CD4-positive, alpha-beta T cell treated with Interleukin-6 at 100 ng/mL for 8 hours (primary cell): ENCODE data around the gene FNDC3A.
"Not testable (repeated sequence)": the region's sequence is repeated elsewhere in the genome, so short reads cannot be mapped to it uniquely, and the experiment has no call there.

Experiments used
- DNase-seq: peaks from one replicate; pipeline ENCODE4 v3.0.0-alpha.2; 2020; ENCODE audit warnings: mixed read lengths, low spot score

FNDC3A gene

DNA sequence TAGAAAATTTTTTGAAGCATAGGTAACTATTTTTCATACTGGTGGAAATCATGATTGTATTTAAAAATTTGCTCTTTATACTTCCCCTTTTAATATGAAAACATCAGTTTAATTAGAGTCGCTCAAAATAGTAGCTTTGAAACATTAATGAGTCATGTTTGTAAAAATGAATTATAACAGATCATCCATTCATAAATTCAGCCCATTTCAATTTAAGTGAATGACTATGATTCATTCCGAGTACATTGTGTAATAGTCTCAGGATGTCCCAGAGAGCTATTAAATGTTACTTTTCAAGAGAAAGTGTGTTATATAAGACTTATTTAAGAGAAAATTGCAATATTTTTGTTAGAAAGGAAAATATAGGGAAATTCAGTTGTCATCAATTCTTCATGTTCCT is 111.0 kb downstream of the FNDC3A start:
- DNase-seq = no peak

DNA sequence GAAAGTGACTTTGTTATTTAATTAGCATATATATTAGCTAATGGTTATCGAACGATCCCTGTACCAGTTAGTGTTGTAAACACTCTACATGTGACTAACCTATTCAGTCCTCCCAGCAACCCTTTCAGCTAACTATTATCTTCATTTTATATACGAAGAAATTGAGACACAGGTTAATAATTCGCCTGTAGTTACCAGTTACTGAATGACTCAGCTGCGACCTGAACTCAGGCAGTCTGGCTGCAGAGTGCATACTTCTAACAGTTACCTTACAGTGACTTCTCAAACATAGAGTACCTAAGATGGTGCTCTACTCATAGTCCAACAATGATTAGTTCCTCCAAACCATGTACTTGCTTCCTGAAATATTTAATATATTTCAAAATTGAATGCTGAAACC is 117.7 kb downstream of the FNDC3A start:
- DNase-seq = no peak

DNA sequence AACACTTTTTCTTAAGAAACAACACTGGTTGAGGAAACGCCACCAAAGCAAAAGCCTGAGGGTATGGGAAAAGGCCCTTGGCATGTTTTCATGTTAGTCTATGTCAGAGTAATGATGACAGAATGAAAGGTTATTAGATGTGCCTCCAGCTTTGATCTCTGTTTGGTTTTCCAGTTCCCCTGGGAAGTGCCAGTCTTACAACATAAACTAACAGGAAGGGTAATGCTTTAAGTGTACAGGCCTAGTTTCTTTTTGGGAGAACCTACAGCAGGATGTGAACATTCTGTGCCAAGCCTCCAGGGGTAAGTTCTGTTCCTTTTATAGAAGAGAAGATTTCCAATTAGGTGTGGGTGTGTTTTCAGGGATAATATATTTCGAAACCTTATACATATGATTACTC is 121.7 kb downstream of the FNDC3A start:
- no peak for DNase-seq

DNA sequence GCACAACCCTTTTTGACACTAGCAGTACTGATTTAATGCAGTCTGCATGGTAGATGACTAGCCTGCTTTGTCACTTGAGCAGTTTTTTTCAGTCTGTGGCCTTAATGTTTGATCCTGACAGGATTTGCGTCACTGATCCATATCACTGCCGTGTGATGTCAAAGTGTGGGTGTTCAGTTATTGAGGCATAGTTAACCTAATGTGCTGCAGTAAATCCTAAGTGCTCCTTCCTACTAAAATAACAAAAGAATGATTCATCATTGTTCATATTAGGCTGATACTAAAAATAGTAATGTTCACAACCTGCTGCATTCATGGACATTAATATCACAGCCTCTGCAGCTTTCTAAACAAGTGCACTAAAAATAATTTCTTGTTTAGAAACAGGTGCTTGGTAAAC is 122.5 kb downstream of the FNDC3A start:
- no peak for DNase-seq

DNA sequence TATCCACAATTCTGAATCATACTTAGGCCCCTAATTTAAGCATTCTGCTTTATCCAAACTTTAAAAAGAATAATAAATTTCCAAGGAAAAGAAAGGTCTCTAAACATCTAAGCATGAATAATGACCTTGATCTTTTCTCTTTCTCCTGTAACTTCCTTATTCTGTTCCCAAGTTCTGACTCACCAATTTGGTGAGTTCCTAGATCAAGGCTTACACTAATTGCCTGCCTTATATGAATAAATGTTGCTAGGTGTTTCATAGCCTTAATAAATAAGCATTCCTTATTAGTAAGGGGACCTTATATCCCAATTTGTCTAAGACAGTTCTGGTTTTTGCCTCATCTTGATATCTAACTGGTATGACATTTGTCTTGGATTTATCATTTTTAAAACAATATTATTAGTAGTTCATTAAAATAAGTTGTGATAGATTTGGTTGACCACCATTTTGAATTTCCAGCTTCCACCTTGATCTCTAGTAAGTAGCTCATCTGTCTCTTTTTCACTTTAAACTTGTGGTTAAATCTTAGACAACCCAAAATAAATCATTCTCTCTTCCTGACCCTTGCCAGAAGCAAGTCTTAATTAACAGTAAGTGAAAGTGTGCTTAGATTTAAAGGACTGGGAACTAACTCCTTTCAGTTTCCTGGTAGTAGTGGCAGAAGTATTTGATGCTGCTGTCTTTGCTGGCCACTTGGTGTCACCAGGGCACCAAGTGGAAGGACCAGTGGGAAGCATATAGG is 123.2 kb downstream of the FNDC3A start:
- DNase-seq = no peak

DNA sequence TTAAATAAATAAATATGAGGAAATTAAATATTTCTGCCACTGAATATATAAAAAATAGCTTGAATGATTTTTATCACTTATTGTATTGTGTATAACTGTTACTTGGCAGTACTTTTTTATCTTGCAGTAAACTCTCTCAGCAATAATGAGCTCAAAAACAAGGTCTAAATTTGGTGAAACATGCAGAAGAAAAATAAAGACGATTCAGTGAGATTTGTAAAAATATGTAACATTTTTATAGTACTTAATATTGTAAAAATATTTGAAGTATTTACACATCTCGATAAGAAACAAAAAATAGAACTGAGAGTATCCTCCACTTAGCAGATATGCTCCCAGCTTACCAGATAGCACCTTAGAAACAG is 123.8 kb downstream of the FNDC3A start:
- DNase-seq = no peak

DNA sequence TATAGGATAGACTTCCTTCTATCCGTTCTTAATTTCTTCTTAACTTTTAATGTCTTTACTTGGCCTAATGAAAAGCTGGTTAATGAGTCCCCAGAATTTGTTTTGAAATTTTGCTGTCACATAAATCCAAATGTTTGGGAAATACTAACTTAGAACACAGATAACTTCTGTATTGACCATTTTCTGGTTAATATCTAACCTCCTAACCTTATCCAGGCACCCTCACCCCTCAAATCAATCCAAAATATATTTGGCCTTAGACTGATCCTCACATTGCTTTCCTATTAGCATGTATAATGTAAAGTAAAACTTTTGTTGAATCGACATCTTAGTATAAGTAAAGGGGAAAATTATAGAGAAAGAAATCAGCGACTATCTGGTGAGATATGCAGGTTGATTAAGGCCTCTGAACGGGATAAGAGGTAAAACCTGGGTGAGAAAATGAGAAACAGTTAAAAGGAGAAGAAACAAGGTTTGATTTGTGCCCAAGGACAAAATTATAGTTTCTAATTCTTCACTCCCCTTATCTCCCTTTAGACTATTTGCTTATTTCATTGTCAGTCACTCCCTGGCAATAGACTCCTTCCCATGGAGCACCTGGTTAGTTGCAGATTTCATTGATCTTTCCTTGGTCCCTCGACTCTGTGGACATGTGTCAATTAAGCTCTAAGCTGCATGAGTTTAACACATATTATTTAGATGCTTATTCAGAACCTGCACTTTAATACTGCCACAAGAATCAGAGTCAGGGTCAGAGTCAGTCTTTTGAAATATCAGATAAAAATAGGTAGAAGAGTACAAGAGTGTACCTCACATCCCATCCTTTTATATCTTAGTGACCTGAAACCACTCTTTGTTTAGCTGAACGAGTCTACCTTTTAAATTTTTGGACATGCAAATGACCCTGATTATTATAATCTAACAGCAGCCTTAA is 125.2 kb downstream of the FNDC3A start:
- DNase-seq = no peak

DNA sequence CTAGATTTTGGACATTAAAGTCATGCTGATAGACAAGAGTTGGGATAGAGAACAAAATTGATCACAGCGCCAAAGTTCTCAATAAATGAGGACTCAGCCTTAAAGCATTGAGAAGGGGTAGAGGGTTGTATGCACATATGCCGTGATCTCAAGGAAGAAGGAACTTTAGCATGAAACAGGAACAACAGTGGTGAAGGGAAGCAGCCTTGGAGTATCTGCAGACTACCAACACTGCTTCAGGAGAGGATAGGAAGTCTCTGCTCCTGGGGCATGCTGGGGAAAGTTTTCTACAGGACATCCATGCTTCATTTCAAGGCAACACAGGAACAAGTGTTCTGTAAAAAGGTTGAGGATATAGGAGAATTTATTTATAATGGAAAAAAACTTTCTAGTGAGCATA is 132.5 kb downstream of the FNDC3A start:
- no peak for DNase-seq

DNA sequence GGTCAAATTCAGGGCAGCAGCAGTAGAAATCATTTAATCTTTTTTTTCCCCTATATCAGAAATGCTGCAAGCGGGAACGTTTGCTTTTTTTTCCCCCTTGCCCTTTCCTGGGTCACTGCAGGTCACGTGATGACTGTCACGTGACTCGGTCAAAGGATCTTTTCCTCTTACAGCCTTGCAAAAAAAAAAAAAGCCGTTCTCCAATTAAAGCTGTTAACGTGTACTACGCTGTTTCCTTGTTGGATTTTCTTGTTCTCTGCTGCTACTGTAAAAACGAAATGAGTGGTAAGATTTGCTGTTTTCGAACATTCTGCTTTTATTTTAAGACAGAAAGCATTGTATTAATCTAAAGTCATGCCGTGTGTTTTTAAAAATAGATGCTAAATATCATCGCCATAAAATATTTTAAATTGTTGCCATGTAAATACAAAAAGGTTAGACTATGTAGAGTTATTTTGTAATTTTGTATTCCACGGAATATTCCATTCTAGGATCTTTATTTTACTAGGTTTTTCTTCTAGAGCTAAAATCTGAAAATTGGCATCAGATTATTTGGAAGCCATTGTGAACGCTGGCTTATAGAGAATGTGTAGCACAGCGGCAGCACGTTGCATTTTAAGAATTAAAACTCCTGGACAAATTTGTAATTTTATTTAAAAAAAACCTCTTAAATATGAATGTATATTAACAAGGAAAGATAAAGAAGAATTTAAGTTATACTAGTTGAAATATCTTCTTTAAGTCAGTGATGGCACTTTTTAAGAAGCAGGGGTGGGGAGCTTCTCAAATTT is 134.6 kb downstream of the FNDC3A start:
- peak; percentile 73 for DNase-seq

DNA sequence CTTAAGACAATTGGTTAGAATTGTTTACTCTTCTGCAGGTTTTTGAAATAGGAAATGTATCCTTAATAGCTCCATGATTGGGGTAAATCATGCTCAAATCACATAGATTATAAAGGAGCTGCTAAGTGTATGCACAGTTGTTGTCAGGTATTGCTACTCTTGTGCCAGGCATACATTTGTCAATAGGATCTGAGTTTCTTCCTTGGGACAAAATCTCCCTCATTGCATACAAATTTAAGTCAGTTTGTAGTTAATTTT is 135.1 kb downstream of the FNDC3A start:
- DNase-seq = no peak

DNA sequence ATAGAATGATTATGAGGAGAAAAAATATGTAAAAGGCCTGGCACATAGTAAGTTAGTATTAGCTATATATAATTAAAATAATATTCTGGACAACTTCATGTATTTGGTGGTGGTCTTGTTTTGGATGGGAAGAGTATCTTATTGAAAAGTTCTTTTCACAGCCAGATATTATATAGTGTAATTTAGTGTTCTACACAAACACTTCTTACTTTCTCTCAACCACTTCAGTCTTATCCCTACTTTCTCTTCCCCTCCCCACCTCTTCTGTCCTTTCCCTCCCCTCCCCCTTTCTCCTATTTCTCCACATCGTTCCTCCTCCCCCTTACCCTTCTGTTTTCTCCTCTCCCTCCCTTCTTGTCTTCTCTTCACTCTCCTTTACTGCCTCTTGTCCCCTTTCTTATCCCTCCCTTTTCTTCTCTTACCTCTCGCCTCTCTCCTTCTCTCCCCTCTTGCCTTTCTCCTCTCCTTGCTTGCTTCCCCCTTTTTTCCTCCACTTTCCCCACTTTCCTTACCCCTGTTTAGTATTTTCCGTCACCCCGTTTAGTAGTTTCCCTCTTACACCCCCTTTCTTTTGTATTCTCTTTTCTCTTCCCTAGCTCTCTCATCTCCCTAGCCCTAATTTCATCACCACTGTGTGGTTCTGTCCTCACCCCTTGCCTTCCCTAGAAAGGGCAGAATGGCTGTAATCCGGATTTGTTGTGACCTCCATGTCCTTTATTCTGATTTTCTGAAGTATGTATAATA is 137.2 kb downstream of the FNDC3A start:
- no peak for DNase-seq

DNA sequence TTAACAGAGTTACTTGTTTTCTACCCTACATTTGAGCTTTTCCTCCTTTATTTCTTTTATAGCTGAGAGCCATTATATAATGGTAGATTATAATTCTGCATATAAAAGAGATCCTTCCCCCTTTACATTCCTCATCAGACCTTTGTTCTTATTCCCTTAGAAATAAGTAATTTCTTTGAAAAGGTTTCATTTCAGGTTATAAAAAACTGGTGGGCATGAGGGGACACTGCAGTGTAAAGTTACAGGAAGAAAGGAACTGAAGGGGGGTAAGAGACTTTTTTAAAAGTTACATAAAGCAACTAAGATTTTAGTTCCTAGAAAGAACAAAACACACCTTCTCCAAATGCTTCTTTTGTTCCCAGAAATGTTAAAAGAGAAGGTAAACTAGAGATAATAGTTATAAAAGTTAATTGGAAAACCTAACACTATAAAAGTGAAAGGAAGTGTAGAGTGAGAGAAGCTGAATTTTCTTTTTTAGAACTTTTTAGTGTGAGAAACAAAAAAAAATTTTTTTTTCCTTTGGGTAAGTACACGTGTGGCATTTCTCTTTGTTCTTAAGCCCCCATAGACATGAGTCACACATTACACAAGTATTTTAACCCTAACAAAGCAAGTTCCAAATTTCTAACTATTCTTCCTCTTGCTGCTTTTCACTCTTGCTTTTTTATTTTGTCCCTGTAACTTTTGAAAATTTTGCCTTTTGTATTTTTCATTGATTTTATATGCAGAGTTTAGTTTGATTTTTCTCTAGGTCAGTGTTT is 138.0 kb downstream of the FNDC3A start:
- no peak for DNase-seq

DNA sequence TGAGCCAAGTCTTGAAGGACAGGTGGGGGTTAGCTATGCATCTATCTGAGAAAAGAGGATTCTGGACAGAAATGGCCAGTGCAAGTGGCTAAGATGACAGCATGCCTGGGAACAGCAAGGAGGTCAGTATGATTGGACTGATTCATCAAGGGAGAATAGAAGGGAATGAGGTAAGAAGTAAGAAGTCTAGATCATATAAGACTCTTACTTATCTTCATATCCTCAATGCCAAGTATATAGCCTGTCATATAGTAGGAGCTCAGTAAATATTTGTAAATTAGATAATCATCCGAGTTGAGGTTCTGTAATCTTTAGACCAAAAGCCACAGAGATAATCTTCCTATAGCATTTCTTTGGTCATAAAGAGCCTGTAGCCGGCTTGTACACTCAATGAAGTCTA is 141.2 kb downstream of the FNDC3A start:
- no peak for DNase-seq

DNA sequence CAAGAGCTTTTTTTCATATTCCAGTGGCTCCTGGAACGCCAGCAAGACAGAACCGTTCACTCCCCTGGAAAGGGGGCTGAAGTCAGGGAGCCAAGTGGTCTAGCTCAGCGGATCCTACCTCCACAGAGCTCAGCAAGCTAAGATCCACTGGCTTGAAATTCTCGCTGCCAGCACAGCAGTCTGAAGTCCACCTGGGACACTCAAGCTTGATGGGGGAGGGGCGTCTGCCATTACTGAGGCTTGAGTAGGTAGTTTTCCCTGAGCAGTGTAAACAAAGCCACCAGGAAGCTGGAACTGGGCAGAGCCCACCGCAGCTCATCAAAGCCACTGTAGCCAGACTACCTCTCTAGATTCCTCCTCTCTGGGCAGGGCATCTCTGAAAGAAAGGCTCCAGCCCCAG is 142.7 kb downstream of the FNDC3A start:
- DNase-seq = not testable (repeated sequence)

DNA sequence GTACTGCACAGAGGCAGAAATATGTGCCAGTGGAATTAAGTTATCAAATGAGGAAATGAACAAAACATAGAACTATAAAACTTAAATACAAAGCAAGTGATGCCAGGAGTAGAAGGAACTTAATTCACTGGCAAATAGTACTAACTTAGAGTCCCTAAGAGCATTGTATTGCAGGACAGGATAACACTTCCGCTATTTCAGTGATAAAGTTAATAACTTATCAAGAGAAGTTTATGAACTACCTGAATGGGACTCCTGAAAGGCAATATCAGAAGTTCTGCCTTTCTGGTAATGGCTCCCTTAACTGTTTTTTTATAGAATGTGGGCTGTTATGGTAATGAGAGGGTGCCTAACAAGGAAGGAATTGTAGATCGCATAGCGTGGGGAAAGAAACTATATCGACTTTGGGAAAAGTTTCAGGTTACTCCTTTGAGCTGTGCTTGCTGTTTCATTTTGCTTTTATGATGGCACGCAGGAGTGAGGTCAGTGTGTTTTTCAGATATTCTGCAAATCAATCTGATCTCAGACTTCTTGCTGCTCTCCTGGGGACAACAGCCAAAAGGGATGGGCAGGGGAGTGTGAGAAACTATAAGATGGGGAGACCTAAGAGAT is 149.1 kb downstream of the FNDC3A start:
- no peak for DNase-seq

DNA sequence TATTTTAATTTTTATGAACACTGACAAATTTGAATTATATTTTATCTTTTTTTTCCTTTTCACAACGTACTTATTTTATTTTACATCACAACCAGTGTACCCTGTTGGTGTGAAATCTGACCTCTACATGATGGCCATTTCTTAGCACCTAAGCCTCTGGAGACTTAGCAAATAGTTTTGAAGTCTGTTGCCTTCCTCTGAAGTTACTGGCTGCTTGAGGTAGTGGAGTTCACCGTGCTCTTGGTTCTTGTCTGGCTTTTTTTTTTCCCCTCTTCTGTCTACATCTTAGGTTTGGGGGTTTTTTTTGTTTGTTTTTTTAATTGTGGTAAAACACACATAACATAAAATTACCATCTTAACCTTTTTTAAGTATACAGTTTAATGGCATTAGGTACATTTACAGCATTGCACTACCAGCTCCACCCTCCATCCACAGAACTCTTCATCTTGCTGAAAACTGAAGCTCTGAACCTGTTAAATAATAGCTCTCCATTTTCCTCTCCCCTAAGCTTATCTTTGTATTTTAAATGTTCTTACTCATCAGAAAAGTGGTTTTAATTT is 150.3 kb downstream of the FNDC3A start:
- no peak for DNase-seq

DNA sequence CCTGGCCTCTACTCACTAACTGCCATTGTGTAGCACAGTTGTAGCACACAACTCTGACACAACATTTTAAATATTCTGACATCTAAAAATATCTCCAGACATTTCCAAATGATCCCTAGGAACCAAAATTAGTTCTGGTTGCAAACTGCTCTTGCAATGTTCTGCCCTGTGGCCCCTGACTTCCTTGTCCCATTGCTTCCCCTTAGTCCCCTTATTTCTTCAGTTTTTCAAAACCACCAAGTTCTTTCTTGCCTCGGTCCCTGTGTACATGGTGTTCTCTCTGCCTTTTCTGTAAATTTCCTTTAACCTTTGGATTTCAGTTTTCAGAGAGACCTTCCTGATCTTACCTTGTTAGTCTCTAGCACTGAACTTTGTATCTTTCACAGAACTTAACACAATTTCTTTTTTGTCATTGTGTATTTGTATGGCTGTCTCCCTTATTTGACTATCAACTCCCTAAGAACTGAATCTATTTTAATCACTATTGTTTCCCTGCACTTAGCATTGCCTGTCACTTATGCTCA is 156.8 kb downstream of the FNDC3A start:
- no peak for DNase-seq

DNA sequence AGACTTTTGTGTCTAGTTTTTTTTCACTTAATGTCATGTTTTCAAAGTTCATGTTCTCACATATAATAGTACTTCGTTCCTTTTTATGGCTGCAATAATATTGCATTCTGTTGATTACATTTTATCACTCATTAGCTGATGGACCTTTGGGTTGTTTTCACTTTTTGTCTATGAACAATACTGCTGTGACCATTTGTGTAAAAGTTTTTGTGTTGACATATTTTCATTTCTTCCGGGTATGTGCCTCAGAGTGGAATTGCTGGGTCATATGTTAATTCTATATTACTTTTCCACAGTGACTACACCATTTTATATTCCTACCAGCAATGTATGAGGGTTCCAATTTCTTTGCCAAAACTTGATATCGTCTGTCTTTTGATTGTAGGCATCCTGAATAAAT is 158.6 kb downstream of the FNDC3A start:
- no peak for DNase-seq

DNA sequence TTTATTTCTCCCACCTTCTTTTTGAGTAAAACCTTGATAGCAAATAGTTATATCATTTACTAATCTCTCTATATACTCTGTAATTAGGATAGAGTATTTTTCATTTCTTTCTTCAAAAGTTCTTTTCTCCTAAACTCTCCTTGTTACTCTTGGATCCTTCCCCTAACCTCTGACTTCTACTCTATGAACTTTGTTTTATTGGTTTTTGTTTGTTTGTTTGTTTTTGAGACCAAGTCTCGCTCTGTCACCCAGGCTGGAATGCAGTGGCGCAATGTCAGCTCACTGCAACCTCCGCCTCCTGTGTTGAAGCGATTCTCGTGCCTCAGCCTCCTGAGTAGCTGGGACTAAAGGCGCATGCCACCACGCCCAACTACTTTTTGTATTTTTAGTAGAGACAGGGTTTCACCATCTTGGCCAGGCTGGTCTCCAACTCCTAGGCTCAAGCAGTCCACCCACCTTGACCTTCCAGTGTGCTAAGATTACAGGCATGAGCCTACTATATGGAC is 161.5 kb downstream of the FNDC3A start:
- DNase-seq = not testable (repeated sequence)

DNA sequence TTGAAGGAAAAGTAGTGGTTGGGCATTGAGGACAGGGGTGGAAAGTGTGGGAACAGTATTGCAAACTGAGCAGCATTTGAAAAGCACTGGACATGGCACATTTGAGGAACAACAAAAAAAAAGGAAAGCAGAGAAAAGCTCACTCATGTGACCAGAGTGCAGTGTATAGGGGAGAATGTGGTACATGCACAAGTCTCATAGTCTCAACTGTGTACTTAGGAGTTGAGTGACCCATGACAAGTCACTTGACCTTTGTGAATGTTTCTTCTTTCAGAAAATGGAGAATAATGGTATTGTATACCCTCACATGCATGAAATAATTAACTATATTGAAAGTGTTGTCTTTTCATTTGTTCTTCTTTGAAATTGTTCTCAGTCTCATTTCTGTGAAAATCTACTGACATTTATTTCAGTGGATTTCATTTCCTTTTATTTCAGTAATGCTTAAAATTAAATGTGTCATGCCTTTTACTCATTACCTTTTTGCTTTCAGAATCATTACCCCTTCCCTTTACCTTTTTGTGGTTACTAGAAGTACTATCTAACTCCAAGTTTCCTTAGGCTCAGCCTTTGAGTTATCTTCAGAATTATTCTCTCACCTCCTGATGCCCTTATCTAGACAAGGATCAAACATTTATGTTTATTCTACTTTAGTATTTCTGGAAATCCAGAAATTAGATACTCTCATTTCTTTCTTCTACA is 165.3 kb downstream of the FNDC3A start:
- no peak for DNase-seq
